ENCODE results near the gene GPR156. TPM values are rescaled to one million over a fixed set of nuclear protein-coding genes. Genes with fewer than 3 reads are reported as not detected.

GPR156 gene
- total and polyA plus RNA-seq, 9 of the 15 experiments (the other 6 are each of a cell fraction or from before 2014, with no cell fraction given) = 0.07 to 0.14 (median 0.12) TPM; not detected in 5

DNA sequence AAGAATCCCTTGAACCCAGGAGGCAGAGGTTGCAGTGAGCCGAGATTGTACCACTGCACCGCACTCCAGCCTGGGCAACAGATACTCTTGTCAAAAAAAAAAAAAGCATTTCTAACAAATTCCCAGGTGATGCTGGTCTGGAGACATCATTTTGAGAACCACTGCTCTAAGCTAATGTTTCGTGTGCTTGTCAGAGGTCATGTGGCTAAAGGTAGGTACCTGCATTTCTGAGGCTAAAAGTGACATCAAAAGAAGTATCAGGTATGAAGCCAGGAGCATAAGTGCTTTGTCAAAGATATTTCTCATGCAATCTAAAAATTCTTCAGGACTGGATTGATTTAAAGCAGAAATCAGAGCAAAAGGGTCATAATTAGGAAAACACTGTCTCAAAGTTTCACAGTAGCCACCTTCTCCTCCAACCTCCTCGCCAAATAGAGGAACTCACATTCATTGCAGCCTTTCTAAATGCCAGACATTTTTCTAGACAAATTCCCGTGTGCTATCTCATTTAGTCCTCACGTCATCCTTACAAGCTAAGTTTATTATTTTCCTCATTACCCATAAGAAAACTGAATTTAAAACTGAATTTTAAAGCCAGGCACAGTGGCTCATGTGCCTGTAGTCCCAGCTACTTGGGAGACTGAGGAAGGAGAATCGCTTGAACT is 165.0 kb downstream of the GPR156 start (continued):
- TF ChIP-seq NR1H2 (CRISPR knock-in tag; IDR thresholded peaks at IDR 0.05) (no peak), NCOA1 (IDR thresholded peaks at IDR 0.05; ENCODE audit: low read depth) (no peak), ZNF408 (CRISPR knock-in tag; IDR thresholded peaks at IDR 0.05; ENCODE audit: low read depth) (no peak), ADNP (tag; IDR thresholded peaks at IDR 0.05) (no peak)
- TF ChIP-seq, protein P1, sequence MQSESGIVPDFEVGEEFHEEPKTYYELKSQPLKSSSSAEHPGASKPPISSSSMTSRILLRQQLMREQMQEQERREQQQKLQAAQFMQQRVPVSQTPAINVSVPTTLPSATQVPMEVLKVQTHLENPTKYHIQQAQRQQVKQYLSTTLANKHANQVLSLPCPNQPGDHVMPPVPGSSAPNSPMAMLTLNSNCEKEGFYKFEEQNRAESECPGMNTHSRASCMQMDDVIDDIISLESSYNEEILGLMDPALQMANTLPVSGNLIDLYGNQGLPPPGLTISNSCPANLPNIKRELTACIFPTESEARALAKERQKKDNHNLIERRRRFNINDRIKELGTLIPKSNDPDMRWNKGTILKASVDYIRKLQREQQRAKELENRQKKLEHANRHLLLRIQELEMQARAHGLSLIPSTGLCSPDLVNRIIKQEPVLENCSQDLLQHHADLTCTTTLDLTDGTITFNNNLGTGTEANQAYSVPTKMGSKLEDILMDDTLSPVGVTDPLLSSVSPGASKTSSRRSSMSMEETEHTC (IDR thresholded peaks at IDR 0.05) = no peak
- TF ChIP-seq, protein P2, sequence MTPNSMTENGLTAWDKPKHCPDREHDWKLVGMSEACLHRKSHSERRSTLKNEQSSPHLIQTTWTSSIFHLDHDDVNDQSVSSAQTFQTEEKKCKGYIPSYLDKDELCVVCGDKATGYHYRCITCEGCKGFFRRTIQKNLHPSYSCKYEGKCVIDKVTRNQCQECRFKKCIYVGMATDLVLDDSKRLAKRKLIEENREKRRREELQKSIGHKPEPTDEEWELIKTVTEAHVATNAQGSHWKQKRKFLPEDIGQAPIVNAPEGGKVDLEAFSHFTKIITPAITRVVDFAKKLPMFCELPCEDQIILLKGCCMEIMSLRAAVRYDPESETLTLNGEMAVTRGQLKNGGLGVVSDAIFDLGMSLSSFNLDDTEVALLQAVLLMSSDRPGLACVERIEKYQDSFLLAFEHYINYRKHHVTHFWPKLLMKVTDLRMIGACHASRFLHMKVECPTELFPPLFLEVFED (CRISPR knock-in tag; conservative IDR thresholded peaks at IDR 0.05) = no peak

Small RNA genes lying within 50 kb of the gene (small RNA-seq; reads per million reads assigned to genes)
- gene RF00019 (not detected), gene RN7SL397P (not detected)

Other genes with a start within 250 kb of the GPR156 start
- gene GSK3B, start 190.8 kb downstream of the GPR156 start, total RNA-seq (2014; rRNA removed) = 14.3 and 15.5 TPM in 2 replicates
- gene GSK3B, start 190.8 kb downstream of the GPR156 start, total RNA-seq (2014; rRNA removed; fragmentation: Illumina TruSeq; extraction: Trizol) = 18.7 and 19.7 TPM in 2 replicates
- gene GSK3B, start 190.8 kb downstream of the GPR156 start, total RNA-seq (2015; rRNA removed; fragmentation: Illumina TruSeq; extraction: Trizol) = 22.1 and 25.0 TPM in 2 replicates
- 20.8 and 22.2 TPM in 2 replicates for gene GSK3B, start 190.8 kb downstream of the GPR156 start, total RNA-seq (2021)
- 20.4 and 21.1 TPM in 2 replicates for gene GSK3B, start 190.8 kb downstream of the GPR156 start, polyA plus RNA-seq (2011; rRNA removed)
- 20.8 and 23.1 TPM in 2 replicates for gene GSK3B, start 190.8 kb downstream of the GPR156 start, polyA plus RNA-seq (2014; fragmentation: Illumina TruSeq; extraction: Trizol)
- 1 to 10 TPM; 4.7 to 5.2 TPM for gene GSK3B, start 190.8 kb downstream of the GPR156 start, polyA plus RNA-seq (2014; fragmentation: Nextera tagmentation; extraction: Ambion mirVana)
- 13.0 and 13.4 TPM in 2 replicates for gene GSK3B, start 190.8 kb downstream of the GPR156 start, polyA plus RNA-seq (2014; rRNA removed)
- 13.2 and 15.3 TPM in 2 replicates for gene LRRC58, start 64.1 kb upstream of the GPR156 start, total RNA-seq (2014; rRNA removed)
- gene LRRC58, start 64.1 kb upstream of the GPR156 start, total RNA-seq (2014; rRNA removed; fragmentation: Illumina TruSeq; extraction: Trizol) = 23.8 and 24.2 TPM in 2 replicates
- gene LRRC58, start 64.1 kb upstream of the GPR156 start, total RNA-seq (2015; rRNA removed; fragmentation: Illumina TruSeq; extraction: Trizol) = 23.4 and 26.6 TPM in 2 replicates
- gene LRRC58, start 64.1 kb upstream of the GPR156 start, total RNA-seq (2021) = 14.4 and 14.8 TPM in 2 replicates
- gene LRRC58, start 64.1 kb upstream of the GPR156 start, polyA plus RNA-seq (2011; rRNA removed) = 12.8 and 17.1 TPM in 2 replicates
- 14.6 and 16.9 TPM in 2 replicates for gene LRRC58, start 64.1 kb upstream of the GPR156 start, polyA plus RNA-seq (2014; fragmentation: Illumina TruSeq; extraction: Trizol)
- gene LRRC58, start 64.1 kb upstream of the GPR156 start, polyA plus RNA-seq (2014; fragmentation: Nextera tagmentation; extraction: Ambion mirVana) = 1 to 10 TPM; 5.6 to 6.2 TPM
- gene LRRC58, start 64.1 kb upstream of the GPR156 start, polyA plus RNA-seq (2014; rRNA removed) = 10.8 TPM in 2 replicates
- 0.05 TPM in 1 of 2 replicates, not detected in the other for gene FSTL1, start 165.8 kb upstream of the GPR156 start, total RNA-seq (2014; rRNA removed)
- not detected in 2 replicates for gene FSTL1, start 165.8 kb upstream of the GPR156 start, total RNA-seq (2014; rRNA removed; fragmentation: Illumina TruSeq; extraction: Trizol)
- gene FSTL1, start 165.8 kb upstream of the GPR156 start, total RNA-seq (2015; rRNA removed; fragmentation: Illumina TruSeq; extraction: Trizol) = 0.07 and 0.15 TPM in 2 replicates
- gene FSTL1, start 165.8 kb upstream of the GPR156 start, total RNA-seq (2021) = 0.58 and 0.83 TPM in 2 replicates
- 0.05 and 0.08 TPM in 2 replicates for gene FSTL1, start 165.8 kb upstream of the GPR156 start, polyA plus RNA-seq (2011; rRNA removed)
- 0.16 TPM in 1 of 2 replicates, not detected in the other for gene FSTL1, start 165.8 kb upstream of the GPR156 start, polyA plus RNA-seq (2014; fragmentation: Illumina TruSeq; extraction: Trizol)
- under 1 TPM in 1 of 2 experiments, not detected in 1; 0.01 TPM for gene FSTL1, start 165.8 kb upstream of the GPR156 start, polyA plus RNA-seq (2014; fragmentation: Nextera tagmentation; extraction: Ambion mirVana)
- gene FSTL1, start 165.8 kb upstream of the GPR156 start, polyA plus RNA-seq (2014; rRNA removed) = 0.09 TPM in 1 of 2 replicates, not detected in the other

Measured in K562 (cell line).